ENCODE measurements around the gene FBXO42.

- TF ChIP-seq CTCF (IDR thresholded peaks at IDR 0.05; ENCODE audit: low read depth, low read length, missing input control): no peak
- no peak for TF ChIP-seq ZBTB33 (IDR thresholded peaks at IDR 0.05)
- TF ChIP-seq FOXA1 (IDR thresholded peaks at IDR 0.05): no peak
- no peak for TF ChIP-seq TAF1 (conservative IDR thresholded peaks at IDR 0.05)
- TF ChIP-seq EGR1 (IDR thresholded peaks at IDR 0.05; ENCODE audit: low read depth in 2 of 2): no peak
These were observed 122.1 kb downstream of the FBXO42 start for GRCh38 chr1:16229976-16230740.
